ENCODE measurements around the gene SLC7A5.
"Not testable (repeated sequence)": the region's sequence is repeated elsewhere in the genome, so short reads cannot be mapped to it uniquely, and the experiment has no call there.

The SLC7A5 gene

DNA sequence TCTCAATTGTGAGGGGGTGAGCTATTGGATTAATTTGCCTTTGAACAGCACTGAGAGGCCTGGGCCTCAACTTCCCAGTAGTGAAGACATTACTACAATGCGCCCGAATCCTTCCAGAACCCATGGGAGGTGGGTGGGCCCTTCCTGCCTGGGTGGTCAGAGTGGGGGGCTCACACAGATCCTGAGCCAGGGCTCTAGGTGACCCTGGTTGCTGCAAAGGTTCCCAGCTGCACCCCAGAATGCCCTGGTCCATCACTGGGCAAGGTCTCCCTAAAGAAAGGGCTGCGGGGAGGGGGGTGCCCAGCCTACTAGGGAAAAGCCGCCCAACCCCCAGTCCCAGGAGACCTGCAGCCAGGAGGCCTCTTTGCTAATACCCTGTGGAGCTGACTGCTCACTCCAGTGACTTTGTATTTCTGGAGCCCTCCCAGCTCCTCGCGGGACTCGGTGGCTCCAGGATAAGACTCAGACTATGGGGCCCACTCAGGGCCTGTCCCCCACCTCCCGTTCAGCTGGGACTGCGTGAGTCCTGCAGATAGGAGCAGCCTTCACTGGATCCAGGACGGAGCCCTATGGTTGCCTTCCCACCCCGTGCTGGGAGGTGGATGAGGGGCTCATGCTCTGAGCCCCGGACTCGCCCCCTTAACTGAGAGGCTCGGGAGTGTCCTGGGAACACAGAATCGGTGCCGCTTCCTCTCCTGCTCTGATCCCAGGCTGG lies 40.2 kb downstream of the SLC7A5 start:
- TF ChIP-seq CTCF (IDR thresholded peaks at IDR 0.05; ENCODE audit: insufficient read depth, missing control alignments): no peak
- no peak for FAIRE-seq
- DNase-seq (ENCODE audit: insufficient read length, low spot score): no peak

- DNase-seq (ENCODE audit: insufficient read length, low spot score) (no peak), FAIRE-seq (no peak)
- TF ChIP-seq CTCF (IDR thresholded peaks at IDR 0.05; ENCODE audit: insufficient read depth, missing control alignments): no peak
Observed at GRCh38 chr16:87828071-87828906, 41.0 kb downstream of the SLC7A5 start.

GRCh38 chr16:87827588-87827915 lies 41.8 kb downstream of the SLC7A5 start:
- FAIRE-seq; DNase-seq (ENCODE audit: insufficient read length, low spot score): not testable (repeated sequence)

DNA sequence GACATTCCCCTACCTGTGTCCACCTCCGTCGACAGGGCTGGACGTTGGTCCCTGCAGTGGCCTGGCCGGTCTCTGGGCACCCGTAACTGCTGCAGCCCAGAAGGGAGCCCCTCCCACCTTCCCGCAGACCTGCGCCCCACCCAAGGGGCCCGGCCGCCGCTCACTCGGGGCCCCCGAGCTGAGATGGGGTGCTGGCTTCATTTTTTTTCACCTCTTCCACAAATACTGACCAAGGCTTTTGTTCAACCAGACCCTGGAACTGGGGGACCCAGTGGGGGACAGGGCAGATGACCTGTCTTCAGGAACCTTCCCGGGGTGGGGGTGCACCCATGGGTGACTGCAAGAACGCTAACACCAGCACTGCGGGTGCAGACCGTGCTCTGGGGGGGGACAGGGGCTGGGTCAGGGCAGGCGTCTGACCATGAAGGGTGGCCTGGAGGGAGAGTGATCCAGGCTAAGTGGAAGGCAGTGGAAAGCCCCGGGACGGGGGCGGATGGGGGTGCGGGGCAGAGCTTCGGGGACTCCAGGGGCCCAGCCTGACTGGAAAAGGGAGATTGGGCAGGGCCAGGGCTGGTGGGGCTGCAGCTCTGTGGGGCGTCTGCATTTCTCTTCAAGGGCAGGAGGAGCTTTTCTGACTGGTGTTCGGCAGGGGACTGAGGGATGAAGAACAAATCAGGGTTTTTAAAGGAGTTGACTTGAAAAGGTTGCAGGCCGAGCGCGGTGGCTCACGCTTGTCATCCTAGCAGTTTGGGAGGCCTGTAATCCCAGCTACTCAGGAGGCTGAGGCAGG lies 42.3 kb downstream of the SLC7A5 start:
- no peak for TF ChIP-seq CTCF (IDR thresholded peaks at IDR 0.05; ENCODE audit: insufficient read depth, missing control alignments)
- DNase-seq (ENCODE audit: insufficient read length, low spot score) (no peak), FAIRE-seq (no peak)

DNA sequence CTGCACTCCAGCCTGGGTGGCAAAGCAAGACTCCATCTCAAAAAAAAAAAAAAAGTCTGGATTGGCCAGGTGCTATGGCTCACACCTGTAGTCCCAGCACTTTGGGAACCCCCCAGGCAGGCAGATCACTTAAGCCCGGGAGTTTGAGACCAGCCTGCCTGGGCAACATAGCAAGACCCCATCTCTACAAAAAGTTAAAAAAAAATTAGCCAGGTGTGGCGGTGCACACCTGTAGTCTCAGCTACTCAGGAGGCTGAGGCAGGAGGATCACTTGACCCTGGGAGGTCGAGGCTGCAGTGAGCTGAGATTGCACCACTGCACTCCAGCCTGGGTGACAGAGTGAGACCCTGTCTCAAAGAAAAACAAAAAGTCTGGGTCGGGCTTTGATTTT lies 42.9 kb downstream of the SLC7A5 start:
- DNase-seq (ENCODE audit: insufficient read length, low spot score): not testable (repeated sequence)

DNA sequence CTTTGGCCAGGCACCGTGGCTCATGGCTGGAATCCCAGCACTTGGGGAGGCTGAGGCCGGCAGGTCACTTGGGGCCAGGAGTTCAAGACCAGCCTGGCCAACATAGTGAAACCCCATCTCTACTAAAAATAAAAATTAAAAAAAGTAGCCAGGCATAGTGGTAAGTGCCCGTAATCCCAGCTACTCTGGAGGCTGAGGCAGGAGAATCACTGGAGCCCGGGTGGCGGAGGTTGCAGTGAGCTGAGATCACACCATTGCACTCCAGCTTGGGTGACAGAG lies 43.5 kb downstream of the SLC7A5 start:
- not testable (repeated sequence) for FAIRE-seq; DNase-seq (ENCODE audit: insufficient read length, low spot score)

More for the DNA sequence above, 42.9 kb downstream of the SLC7A5 start:
- not testable (repeated sequence) for FAIRE-seq

GRCh38 chr16:87824991-87825841 lies 44.1 kb downstream of the SLC7A5 start:
- TF ChIP-seq CTCF (IDR thresholded peaks at IDR 0.05; ENCODE audit: insufficient read depth, missing control alignments): no peak
- DNase-seq (ENCODE audit: insufficient read length, low spot score) (no peak), FAIRE-seq (no peak)

All from D721Med (cell line).